K562 (cell line): ENCODE results near the gene VSTM1. TPM values are rescaled to one million over a fixed set of nuclear protein-coding genes. Genes with fewer than 3 reads are reported as not detected.

Experiments
- ATAC-seq: fragments of 200-7000 bp; cut with Tn5 transposase; 3 replicates; pipeline ENCODE4 v1.9.1; 2020; ENCODE audit warnings: moderate library complexity
- BruUV-seq: library from RNA; stranded (reverse); fragments of 400-500 nt; replicated peaks from 2 replicates; lab custom pipeline; 2021; lab: Mats Ljungman, UMichigan
- CTCF ChIA-PET: fragments of 300-600 bp; formaldehyde crosslinking; extraction: SDS; loops from one replicate; lab custom pipeline; 2021; ENCODE audit warnings: low intra/inter-chr PET ratio; lab: Yijun Ruan, JAX
- POLR2A ChIA-PET: fragments of 300-600, 350-650 bp; sonication (Branson Sonifier 250); formaldehyde crosslinking; extraction: SDS; loops from one replicate; lab custom pipeline; 2021; ENCODE audit warnings: antibody characterized with exemption, inconsistent platforms; lab: Yijun Ruan, JAX
- DNase-seq, 4 experiments: peaks; one replicate each; pipeline versions ENCODE4 v3.0.0 to v3.0.0-alpha.2; 2011 to 2018; ENCODE audit warnings: low spot score in 3 of 4, mixed read lengths in 3 of 4; ENCODE audit errors: extremely low read depth in 1 of 4
- FAIRE-seq: peaks from 2 replicates; lab custom pipeline; 2011; peaks lifted over from hg19 to GRCh38; lab: Jason Lieb, UNC
- H2AFZ ChIP-seq: 2 replicates; pipeline ENCODE4 v1.6.0; 2011; ENCODE audit warnings: low read depth, low read length, control low read depth, inconsistent platforms
- H3K27ac ChIP-seq: fragments of 200-600 bp; 3 replicates; pipeline ENCODE4 v1.8.0; 2011; ENCODE audit warnings: low read depth, mild to moderate bottlenecking, control low read depth, inconsistent platforms, low read length, moderate library complexity, mixed read lengths; ENCODE audit errors: extremely low read depth
- H3K27me3 ChIP-seq, 2 experiments: fragments of 300-600 bp in 1 of 2; 2 replicates in 1 of 2; 3 replicates in 1 of 2; pipeline versions ENCODE4 v1.6.0 to v1.8.0; 2011; ENCODE audit warnings: inconsistent platforms in 2 of 2, low read length in 2 of 2, mild to moderate bottlenecking in 1 of 2, mixed read lengths in 1 of 2, moderate library complexity in 1 of 2; ENCODE audit not compliant: control insufficient read depth in 2 of 2, insufficient read depth in 2 of 2
- H3K36me3 ChIP-seq: fragments of 300-600 bp; 3 replicates; pipeline ENCODE4 v1.8.0; 2011; ENCODE audit warnings: mild to moderate bottlenecking, low read length, inconsistent platforms; ENCODE audit not compliant: control insufficient read depth, insufficient read depth
- H3K4me1 ChIP-seq, 2 experiments: fragments of 200-600 bp in 1 of 2; replicated peaks in 1 of 2; 2 replicates in 1 of 2; 3 replicates in 1 of 2; pipeline versions ENCODE4 v1.5.1 to v1.8.0; 2011; ENCODE audit warnings: inconsistent platforms in 2 of 2, low read length in 2 of 2, mild to moderate bottlenecking in 1 of 2, mixed read lengths in 1 of 2, moderate library complexity in 1 of 2; ENCODE audit not compliant: control insufficient read depth in 2 of 2, insufficient read depth in 2 of 2
- H3K4me2 ChIP-seq: 2 replicates; pipeline ENCODE4 v1.6.1; 2011; ENCODE audit warnings: low read length, control low read depth, inconsistent platforms, mixed read lengths; ENCODE audit not compliant: insufficient read depth
- H3K4me3 ChIP-seq: fragments of 200-600 bp; sonication (generic), shearing (Covaris generic); 2 replicates; pipeline ENCODE4 v1.5.1; 2016; ENCODE audit warnings: control low read depth, inconsistent platforms
- H3K79me2 ChIP-seq: fragments of 200-600 bp; 3 replicates; pipeline ENCODE4 v1.8.0; 2011; ENCODE audit warnings: low read length, inconsistent platforms; ENCODE audit not compliant: control insufficient read depth, insufficient read depth
- H3K9ac ChIP-seq, 2 experiments: 2 replicates each; pipeline versions ENCODE4 v1.6.0 to v1.6.1; 2011; ENCODE audit warnings: low read depth in 2 of 2, low read length in 2 of 2, control low read depth in 1 of 2, inconsistent platforms in 1 of 2, mild to moderate bottlenecking in 1 of 2, mixed read lengths in 1 of 2; ENCODE audit not compliant: insufficient read depth in 1 of 2
- H3K9me1 ChIP-seq: one replicate; pipeline ENCODE4 v1.6.0; 2011; ENCODE audit warnings: inconsistent platforms, mild to moderate bottlenecking, low read length, moderate library complexity; ENCODE audit not compliant: control insufficient read depth, insufficient read depth
- H3K9me3 ChIP-seq: replicated peaks from 2 replicates; pipeline ENCODE4 v1.5.1; 2011; ENCODE audit warnings: low read depth, low read length, inconsistent platforms; ENCODE audit not compliant: control insufficient read depth, insufficient read depth
- H4K20me1 ChIP-seq: replicated peaks from 2 replicates; pipeline ENCODE4 v1.6.1; 2011; ENCODE audit warnings: low read length, inconsistent platforms, mixed read lengths; ENCODE audit not compliant: control insufficient read depth, insufficient read depth
- CSDE1 ChIP-seq, 2 experiments: fragments of 450-650 bp; IDR thresholded peaks; 2 replicates each; pipeline ENCODE4 v1.6.1; 2016; ENCODE audit warnings: mild to moderate bottlenecking in 1 of 2
- EGR1 ChIP-seq: fragments of 450-650 bp; conservative IDR thresholded peaks from 2 replicates; pipeline ENCODE4 v1.6.1; 2017; ENCODE audit warnings: mild to moderate bottlenecking
- EP400 ChIP-seq: fragments of 450-650 bp; IDR thresholded peaks from 2 replicates; pipeline ENCODE4 v1.6.1; 2017; ENCODE audit warnings: antibody characterized with exemption, mild to moderate bottlenecking, moderate library complexity
- GATAD2B ChIP-seq: fragments of 450-650 bp; IDR thresholded peaks from 2 replicates; pipeline ENCODE4 v1.6.1; 2017; ENCODE audit warnings: mild to moderate bottlenecking, borderline replicate concordance
- NR4A1 ChIP-seq, 2 experiments: fragments of 250-450 bp in 1 of 2; fragments of 450-650 bp in 1 of 2; sonication (Bioruptor Pico) in 1 of 2; IDR thresholded peaks; 2 replicates each; pipeline versions ENCODE4 v1.4.0 to v1.6.1; 2016 to 2020; ENCODE audit warnings: mild to moderate bottlenecking in 2 of 2, missing compliant biosample characterization in 1 of 2, missing genetic modification characterization in 1 of 2, moderate library complexity in 1 of 2
- RAD51 ChIP-seq: fragments of 450-650 bp; IDR thresholded peaks from 2 replicates; pipeline ENCODE4 v1.7.1; 2016; ENCODE audit warnings: low read depth, mild to moderate bottlenecking, borderline replicate concordance
- TAF9B ChIP-seq: fragments of 450-650 bp; IDR thresholded peaks from 2 replicates; pipeline ENCODE4 v1.6.1; 2018; ENCODE audit warnings: mild to moderate bottlenecking; ENCODE audit not compliant: partially characterized antibody
- TCFL5 ChIP-seq: fragments of 250-450 bp; sonication (Bioruptor Pico); conservative IDR thresholded peaks from 2 replicates; pipeline ENCODE4 v1.6.1; 2021; ENCODE audit warnings: mild to moderate bottlenecking, moderate library complexity, matching md5 sums
- ZBED1 ChIP-seq: IDR thresholded peaks from 2 replicates; pipeline ENCODE4 v1.6.1; 2014
- WGBS: fragments of 100-300 bp; shearing (Covaris generic); methylation state at CpG from one replicate; pipeline ENCODE4 v1.1.6; 2016; ENCODE audit warnings: low coverage, mixed read lengths; ENCODE audit not compliant: insufficient coverage; ENCODE audit errors: missing lambda C conversion rate; 5-methylcytosine and 5-hydroxymethylcytosine counted together
- in situ Hi-C: fragments of 300-500 bp; cut with MboI; formaldehyde crosslinking; loops from 4 replicates; pipeline ENCODE4 v1.15.0; 2018; ENCODE audit warnings: inconsistent platforms, mixed read lengths
- intact Hi-C: fragments of 100-400 bp; cut with micrococcal nuclease; formaldehyde crosslinking; loops from 2 replicates; pipeline ENCODE4 v1.14.2; 2022
- polyA plus RNA-seq, 8 experiments: library from polyadenylated mRNA; depleted of rRNA in 4 of 8; stranded (reverse) in 5 of 8; unstranded in 3 of 8; fragments of >200 nt; fragmentation: Nextera tagmentation in 2 of 8; fragmentation: Illumina TruSeq in 1 of 8; extraction: Ambion mirVana in 2 of 8; extraction: Trizol in 1 of 8; gene quantifications; 2 replicates each; pipeline versions ENCODE4 v1.2.1 to v1.2.3, GENCODE V29; 2011 to 2014; ENCODE audit warnings: inconsistent platforms in 1 of 8, missing spikeins in 1 of 8
- total RNA-seq, 7 experiments: library from RNA; depleted of rRNA in 6 of 7; stranded (reverse); fragments of >200 nt in 6 of 7; fragmentation: Illumina TruSeq in 2 of 7; extraction: Trizol in 2 of 7; gene quantifications; 2 replicates each; pipeline versions ENCODE4 v1.2.1 to v1.2.3, GENCODE V29; 2011 to 2021; ENCODE audit warnings: low replicate concordance in 1 of 7
- TF ChIP-seq, protein P1 (sequence below): fragments of 450-650 bp; IDR thresholded peaks from 2 replicates; pipeline ENCODE4 v1.6.1; 2016; ENCODE audit warnings: mild to moderate bottlenecking
- TF ChIP-seq, protein P2 (sequence below): fragments of 250-450 bp; sonication (Bioruptor Pico); IDR thresholded peaks from 2 replicates; pipeline ENCODE4 v1.8.0; 2021; ENCODE audit warnings: moderate library complexity, mild to moderate bottlenecking, inconsistent platforms
- TF ChIP-seq, protein P3 (sequence below): IDR thresholded peaks from 2 replicates; pipeline ENCODE4 v1.6.1; 2014; ENCODE audit warnings: antibody characterized with exemption
- TF ChIP-seq, protein P4 (sequence below): sonication (generic); formaldehyde crosslinking; IDR thresholded peaks from 2 replicates; pipeline ENCODE4 v1.9.0; 2022; ENCODE audit warnings: mild to moderate bottlenecking, missing genetic modification reagents

VSTM1 gene
- total and polyA plus RNA-seq, 9 of the 15 experiments (the other 6 are each of a cell fraction or from before 2014, with no cell fraction given): not detected

DNA sequence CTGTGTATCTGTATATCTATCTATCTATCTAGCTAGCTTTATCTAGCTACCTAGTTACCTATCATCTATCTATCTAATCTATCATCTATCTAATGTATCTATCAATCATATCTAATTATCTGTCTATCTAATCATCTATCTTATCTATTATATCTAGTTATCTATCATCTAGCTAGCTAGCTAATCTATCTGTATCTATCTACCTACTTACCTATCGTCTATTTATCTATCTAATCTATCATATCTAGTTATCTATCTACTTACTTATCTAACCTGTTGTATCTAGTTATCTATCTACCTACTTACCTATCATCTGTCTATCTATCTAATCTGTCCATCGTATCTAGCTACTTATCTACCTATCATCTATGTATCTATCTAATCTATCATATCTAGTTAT is 17.9 kb downstream of the VSTM1 start:
- ChIA-PET CTCF (no interaction called here), POLR2A (no interaction called here)
- 2% methylated on average over 2 of the region's 2 CpGs for WGBS
- H3K4me3 ChIP-seq: no peak overlapping the region
- H3K4me2 ChIP-seq: no peak overlapping the region
- H3K27me3 ChIP-seq: peaks cover 11 to 30% of the 10 kb centered on the region in 2 experiments; a peak in 4 of 5 replicates
- no TSS peak for BruUV-seq
- H3K9me1 ChIP-seq: no peaks in the 10 kb centered on the region
- FAIRE-seq (no peak), ATAC-seq (no peak), DNase-seq (no peak)
- in situ Hi-C loops: no loop called here
- no peak overlapping the region for H3K27ac ChIP-seq
- no peaks in the 10 kb centered on the region for H4K20me1 ChIP-seq
- H3K79me2 ChIP-seq: no peaks in the 10 kb centered on the region
- no peak overlapping the region for H2AFZ ChIP-seq
- H3K36me3 ChIP-seq: no peaks in the 10 kb centered on the region
- H3K9me3 ChIP-seq: no peaks in the 10 kb centered on the region
- intact Hi-C loops: no loop called here
- no peaks in the 10 kb centered on the region; a peak in 1 of 5 replicates for H3K4me1 ChIP-seq
- H3K9ac ChIP-seq: no peak overlapping the region
- TF ChIP-seq RAD51 (no peak), TAF9B (peak; percentile 13), GATAD2B (peak; percentile 84), NR4A1 (CRISPR knock-in tag; IDR thresholded peaks at IDR 0.05) (no peak), NR4A1 (tag; IDR thresholded peaks at IDR 0.05) (no peak), EGR1 (no peak), EP400 (peak; percentile 24; the same call in 1 of the 2 replicates), TCFL5 (CRISPR knock-in tag) (no peak), ZBED1 (no peak), CSDE1 (IDR thresholded peaks at IDR 0.05) (no peak)
- TF ChIP-seq, protein P1, sequence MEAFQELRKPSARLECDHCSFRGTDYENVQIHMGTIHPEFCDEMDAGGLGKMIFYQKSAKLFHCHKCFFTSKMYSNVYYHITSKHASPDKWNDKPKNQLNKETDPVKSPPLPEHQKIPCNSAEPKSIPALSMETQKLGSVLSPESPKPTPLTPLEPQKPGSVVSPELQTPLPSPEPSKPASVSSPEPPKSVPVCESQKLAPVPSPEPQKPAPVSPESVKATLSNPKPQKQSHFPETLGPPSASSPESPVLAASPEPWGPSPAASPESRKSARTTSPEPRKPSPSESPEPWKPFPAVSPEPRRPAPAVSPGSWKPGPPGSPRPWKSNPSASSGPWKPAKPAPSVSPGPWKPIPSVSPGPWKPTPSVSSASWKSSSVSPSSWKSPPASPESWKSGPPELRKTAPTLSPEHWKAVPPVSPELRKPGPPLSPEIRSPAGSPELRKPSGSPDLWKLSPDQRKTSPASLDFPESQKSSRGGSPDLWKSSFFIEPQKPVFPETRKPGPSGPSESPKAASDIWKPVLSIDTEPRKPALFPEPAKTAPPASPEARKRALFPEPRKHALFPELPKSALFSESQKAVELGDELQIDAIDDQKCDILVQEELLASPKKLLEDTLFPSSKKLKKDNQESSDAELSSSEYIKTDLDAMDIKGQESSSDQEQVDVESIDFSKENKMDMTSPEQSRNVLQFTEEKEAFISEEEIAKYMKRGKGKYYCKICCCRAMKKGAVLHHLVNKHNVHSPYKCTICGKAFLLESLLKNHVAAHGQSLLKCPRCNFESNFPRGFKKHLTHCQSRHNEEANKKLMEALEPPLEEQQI: 0 out of 2 replicates have a peak, but pooled peaks have one; percentile 31
- TF ChIP-seq, protein P2, sequence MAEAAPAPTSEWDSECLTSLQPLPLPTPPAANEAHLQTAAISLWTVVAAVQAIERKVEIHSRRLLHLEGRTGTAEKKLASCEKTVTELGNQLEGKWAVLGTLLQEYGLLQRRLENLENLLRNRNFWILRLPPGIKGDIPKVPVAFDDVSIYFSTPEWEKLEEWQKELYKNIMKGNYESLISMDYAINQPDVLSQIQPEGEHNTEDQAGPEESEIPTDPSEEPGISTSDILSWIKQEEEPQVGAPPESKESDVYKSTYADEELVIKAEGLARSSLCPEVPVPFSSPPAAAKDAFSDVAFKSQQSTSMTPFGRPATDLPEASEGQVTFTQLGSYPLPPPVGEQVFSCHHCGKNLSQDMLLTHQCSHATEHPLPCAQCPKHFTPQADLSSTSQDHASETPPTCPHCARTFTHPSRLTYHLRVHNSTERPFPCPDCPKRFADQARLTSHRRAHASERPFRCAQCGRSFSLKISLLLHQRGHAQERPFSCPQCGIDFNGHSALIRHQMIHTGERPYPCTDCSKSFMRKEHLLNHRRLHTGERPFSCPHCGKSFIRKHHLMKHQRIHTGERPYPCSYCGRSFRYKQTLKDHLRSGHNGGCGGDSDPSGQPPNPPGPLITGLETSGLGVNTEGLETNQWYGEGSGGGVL (CRISPR knock-in tag): no peak
- TF ChIP-seq, protein P3, sequence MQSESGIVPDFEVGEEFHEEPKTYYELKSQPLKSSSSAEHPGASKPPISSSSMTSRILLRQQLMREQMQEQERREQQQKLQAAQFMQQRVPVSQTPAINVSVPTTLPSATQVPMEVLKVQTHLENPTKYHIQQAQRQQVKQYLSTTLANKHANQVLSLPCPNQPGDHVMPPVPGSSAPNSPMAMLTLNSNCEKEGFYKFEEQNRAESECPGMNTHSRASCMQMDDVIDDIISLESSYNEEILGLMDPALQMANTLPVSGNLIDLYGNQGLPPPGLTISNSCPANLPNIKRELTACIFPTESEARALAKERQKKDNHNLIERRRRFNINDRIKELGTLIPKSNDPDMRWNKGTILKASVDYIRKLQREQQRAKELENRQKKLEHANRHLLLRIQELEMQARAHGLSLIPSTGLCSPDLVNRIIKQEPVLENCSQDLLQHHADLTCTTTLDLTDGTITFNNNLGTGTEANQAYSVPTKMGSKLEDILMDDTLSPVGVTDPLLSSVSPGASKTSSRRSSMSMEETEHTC: no peak
- TF ChIP-seq, protein P4, sequence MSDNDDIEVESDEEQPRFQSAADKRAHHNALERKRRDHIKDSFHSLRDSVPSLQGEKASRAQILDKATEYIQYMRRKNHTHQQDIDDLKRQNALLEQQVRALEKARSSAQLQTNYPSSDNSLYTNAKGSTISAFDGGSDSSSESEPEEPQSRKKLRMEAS: no peak
